GM11168 (cell line): ENCODE results near the gene ENPP6.

Source experiments
- in situ Hi-C: fragments of 300-500 bp; cut with MboI; formaldehyde crosslinking; loops from one replicate; pipeline ENCODE4 v1.12.0; 2022; ENCODE audit warnings: low sequenced_read_pairs; ENCODE audit not compliant: unreplicated experiment

The ENPP6 gene

GRCh38 chr4:184193556-184194525 is 23.8 kb downstream of the ENPP6 start:
- in situ Hi-C loops, result no loop called here

- in situ Hi-C loops, result no loop called here
Observed at GRCh38 chr4:184192933-184193332, 24.7 kb downstream of the ENPP6 start.

- in situ Hi-C loops, result no loop called here
Observed at GRCh38 chr4:184191267-184191666, 26.4 kb downstream of the ENPP6 start.

GRCh38 chr4:184190711-184191110 is 27.0 kb downstream of the ENPP6 start:
- in situ Hi-C loops, result no loop called here

GRCh38 chr4:184189966-184190365 is 27.7 kb downstream of the ENPP6 start:
- in situ Hi-C loops, result no loop called here

- in situ Hi-C loops, result no loop called here
Observed at GRCh38 chr4:184188443-184189400, 29.0 kb downstream of the ENPP6 start.

GRCh38 chr4:184177271-184177670 is 40.4 kb downstream of the ENPP6 start:
- in situ Hi-C loops, result no loop called here

- in situ Hi-C loops, result no loop called here
Observed at GRCh38 chr4:184174571-184175488, 42.8 kb downstream of the ENPP6 start.

GRCh38 chr4:184171011-184171410 is 46.7 kb downstream of the ENPP6 start:
- in situ Hi-C loops, result no loop called here

GRCh38 chr4:184169225-184169867 is 48.3 kb downstream of the ENPP6 start:
- in situ Hi-C loops, result loop anchor here (10.0 kb wide), 1 partner anchor 335 kb away; no protein-coding TSS in a partner anchor

GRCh38 chr4:184168406-184169019 is 49.2 kb downstream of the ENPP6 start:
- in situ Hi-C loops, result loop anchor here (10.0 kb wide), 1 partner anchor 334 kb away; no protein-coding TSS in a partner anchor

GRCh38 chr4:184167576-184167975 is 50.1 kb downstream of the ENPP6 start:
- in situ Hi-C loops, result loop anchor here (10.0 kb wide), 1 partner anchor 333 kb away; no protein-coding TSS in a partner anchor

- in situ Hi-C loops, result loop anchor here (10.0 kb wide), 1 partner anchor 332 kb away; no protein-coding TSS in a partner anchor
Observed at GRCh38 chr4:184166736-184167135, 50.9 kb downstream of the ENPP6 start.

- in situ Hi-C loops, result loop anchor here (10.0 kb wide), 1 partner anchor 330 kb away; no protein-coding TSS in a partner anchor
Observed at GRCh38 chr4:184165291-184165690, 52.4 kb downstream of the ENPP6 start.

- in situ Hi-C loops, result loop anchor here (10.0 kb wide), 1 partner anchor 329 kb away; no protein-coding TSS in a partner anchor
Observed at GRCh38 chr4:184163813-184164212, 53.9 kb downstream of the ENPP6 start.

GRCh38 chr4:184162596-184162995 is 55.1 kb downstream of the ENPP6 start:
- in situ Hi-C loops, result loop anchor here (10.0 kb wide), 1 partner anchor 328 kb away; no protein-coding TSS in a partner anchor

- in situ Hi-C loops, result loop anchor here (5.0 kb wide), 1 partner anchor 45 kb away; no protein-coding TSS in a partner anchor
Observed at GRCh38 chr4:184157322-184157721, 60.4 kb downstream of the ENPP6 start.
